OCI-LY7 (cell line): ENCODE measurements around the gene SKIDA1. TPM values are rescaled to one million over a fixed set of nuclear protein-coding genes. Genes with fewer than 3 reads are reported as not detected.
"Not testable (repeated sequence)": the region's sequence is repeated elsewhere in the genome, so short reads cannot be mapped to it uniquely, and the experiment has no call there.

ENCODE experiments used
- BruUV-seq: library from RNA; stranded (reverse); fragments of 400-500 nt; replicated peaks from 2 replicates; lab custom pipeline; 2021; lab: Mats Ljungman, UMichigan
- CTCF ChIA-PET: fragments of 300-600 bp; sonication (Branson Sonifier 250); formaldehyde crosslinking; loops from one replicate; lab custom pipeline; 2022; ENCODE audit warnings: antibody characterized with exemption; ENCODE audit not compliant: unreplicated experiment; lab: Charles Lee
- POLR2A ChIA-PET: fragments of 300-600 bp; sonication (Branson Sonifier 250); formaldehyde crosslinking; loops from one replicate; lab custom pipeline; 2022; ENCODE audit warnings: antibody characterized with exemption; lab: Charles Lee
- DNase-seq: peaks from one replicate; pipeline ENCODE4 v3.0.0-alpha.2; 2015; ENCODE audit warnings: low spot score
- H2AFZ ChIP-seq: fragments of 200-600 bp; sonication (generic), shearing (Covaris generic); 2 replicates; pipeline ENCODE4 v1.6.1; 2014; ENCODE audit warnings: mild to moderate bottlenecking, antibody characterized with exemption, low read length, moderate library complexity
- H3K27ac ChIP-seq: fragments of 200-600 bp; sonication (generic); 2 replicates; pipeline ENCODE4 v1.5.1; 2014; ENCODE audit warnings: mixed run types, low read depth, mild to moderate bottlenecking, moderate library complexity, low read length, inconsistent platforms; ENCODE audit not compliant: poor library complexity, severe bottlenecking
- H3K36me3 ChIP-seq: fragments of 200-600 bp; sonication (generic); 2 replicates; pipeline ENCODE4 v1.6.1; 2014; ENCODE audit warnings: mild to moderate bottlenecking, antibody characterized with exemption, low read length, moderate library complexity, mixed read lengths; ENCODE audit not compliant: insufficient read depth
- H3K4me1 ChIP-seq: fragments of 200-600 bp; sonication (generic); 2 replicates; pipeline ENCODE4 v1.5.1; 2014; ENCODE audit warnings: mild to moderate bottlenecking, low read length; ENCODE audit not compliant: insufficient read depth, poor library complexity, severe bottlenecking
- H3K4me2 ChIP-seq: fragments of 200-600 bp; sonication (generic); 2 replicates; pipeline ENCODE4 v1.6.1; 2014; ENCODE audit warnings: mild to moderate bottlenecking, low read length
- H3K4me3 ChIP-seq: fragments of 200-600 bp; sonication (generic); 2 replicates; pipeline ENCODE4 v1.5.1; 2014; ENCODE audit warnings: mild to moderate bottlenecking, low read depth, low read length; ENCODE audit not compliant: poor library complexity, severe bottlenecking
- H3K79me2 ChIP-seq: fragments of 200-600 bp; sonication (generic); 2 replicates; pipeline ENCODE4 v1.6.1; 2016; ENCODE audit warnings: low read depth, mild to moderate bottlenecking, low read length, moderate library complexity, mixed read lengths; ENCODE audit not compliant: insufficient read depth
- H3K9me2 ChIP-seq: fragments of 200-600 bp; sonication (generic); 2 replicates; pipeline ENCODE4 v1.6.1; 2016; ENCODE audit warnings: mild to moderate bottlenecking, low read length, mixed read lengths; ENCODE audit not compliant: insufficient read depth
- H3K9me3 ChIP-seq: fragments of 200-600 bp; sonication (generic); 2 replicates; pipeline ENCODE4 v1.6.1; 2014; ENCODE audit warnings: mild to moderate bottlenecking, mixed run types, low read length, mixed read lengths
- H4K20me1 ChIP-seq: fragments of 200-600 bp; sonication (generic); 2 replicates; pipeline ENCODE4 v1.6.1; 2014; ENCODE audit warnings: mild to moderate bottlenecking, antibody characterized with exemption, low read length, moderate library complexity, mixed read lengths; ENCODE audit not compliant: insufficient read depth
- EZH2phosphoT487 ChIP-seq: fragments of 200-600 bp; sonication (generic); IDR thresholded peaks from 2 replicates; pipeline ENCODE4 v1.6.1; 2018; ENCODE audit warnings: low read depth, borderline replicate concordance, mild to moderate bottlenecking, mixed run types, antibody characterized with exemption, low read length, moderate library complexity, mixed read lengths
- intact Hi-C: fragments of 100-400 bp; cut with micrococcal nuclease; formaldehyde crosslinking; loops from one replicate; pipeline ENCODE4 v1.10.0; 2022; ENCODE audit not compliant: unreplicated experiment
- total RNA-seq, 2 experiments: library from RNA; depleted of rRNA in 1 of 2; stranded (reverse); fragments of >200 nt in 1 of 2; shearing (Covaris generic) in 1 of 2; gene quantifications; 2 replicates each; pipeline ENCODE4 v1.2.3, GENCODE V29; 2014 to 2022
- TF ChIP-seq, protein P1 (sequence below): fragments of 200-600 bp; sonication (generic); conservative IDR thresholded peaks from 2 replicates; pipeline ENCODE4 v1.5.1; 2014; ENCODE audit warnings: mild to moderate bottlenecking, antibody characterized with exemption, low read length, moderate library complexity, mixed read lengths

SKIDA1 gene
- total RNA-seq, 2 experiments from 2014 or later: not detected

DNA sequence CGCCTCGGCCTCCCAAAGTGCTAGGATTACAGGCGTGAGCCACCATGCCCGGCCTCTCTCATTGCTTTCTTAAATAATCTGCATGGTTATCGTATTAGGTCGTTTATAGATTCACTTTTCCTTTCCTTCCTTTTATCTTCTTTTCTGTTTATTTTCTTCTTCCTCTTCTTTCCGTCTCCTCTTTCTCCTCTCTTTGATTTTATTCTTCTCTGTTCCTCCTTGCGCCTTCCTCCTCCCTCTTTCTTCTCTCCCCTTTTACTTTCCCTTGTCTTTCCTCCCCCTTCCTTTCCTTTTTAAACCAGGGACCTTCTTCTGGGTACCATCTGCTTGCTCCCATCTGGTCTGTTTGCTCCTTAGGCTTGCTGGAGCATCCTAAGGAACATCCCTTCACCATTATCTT lies 27.2 kb upstream of the SKIDA1 start:
- no TSS peak for BruUV-seq
- peaks cover 94% of the 10 kb centered on the region for H3K36me3 ChIP-seq
- H3K4me2 ChIP-seq: no peak overlapping the region
- no peak overlapping the region for H3K4me3 ChIP-seq
- no peaks in the 10 kb centered on the region for H3K9me2 ChIP-seq
- POLR2A ChIA-PET: interaction anchor here (1.0 kb wide), 1 partner anchor 15 kb away, joined by 4 read pairs; no protein-coding TSS in a partner anchor
- intact Hi-C loops: no loop called here
- DNase-seq: no peak
- H4K20me1 ChIP-seq: no peaks in the 10 kb centered on the region
- no peaks in the 10 kb centered on the region for H3K4me1 ChIP-seq
- H3K27ac ChIP-seq: no peak overlapping the region
- H3K9me3 ChIP-seq: no peaks in the 10 kb centered on the region
- H2AFZ ChIP-seq: no peak overlapping the region
- CTCF ChIA-PET: no interaction called here
- TF ChIP-seq, protein P1, sequence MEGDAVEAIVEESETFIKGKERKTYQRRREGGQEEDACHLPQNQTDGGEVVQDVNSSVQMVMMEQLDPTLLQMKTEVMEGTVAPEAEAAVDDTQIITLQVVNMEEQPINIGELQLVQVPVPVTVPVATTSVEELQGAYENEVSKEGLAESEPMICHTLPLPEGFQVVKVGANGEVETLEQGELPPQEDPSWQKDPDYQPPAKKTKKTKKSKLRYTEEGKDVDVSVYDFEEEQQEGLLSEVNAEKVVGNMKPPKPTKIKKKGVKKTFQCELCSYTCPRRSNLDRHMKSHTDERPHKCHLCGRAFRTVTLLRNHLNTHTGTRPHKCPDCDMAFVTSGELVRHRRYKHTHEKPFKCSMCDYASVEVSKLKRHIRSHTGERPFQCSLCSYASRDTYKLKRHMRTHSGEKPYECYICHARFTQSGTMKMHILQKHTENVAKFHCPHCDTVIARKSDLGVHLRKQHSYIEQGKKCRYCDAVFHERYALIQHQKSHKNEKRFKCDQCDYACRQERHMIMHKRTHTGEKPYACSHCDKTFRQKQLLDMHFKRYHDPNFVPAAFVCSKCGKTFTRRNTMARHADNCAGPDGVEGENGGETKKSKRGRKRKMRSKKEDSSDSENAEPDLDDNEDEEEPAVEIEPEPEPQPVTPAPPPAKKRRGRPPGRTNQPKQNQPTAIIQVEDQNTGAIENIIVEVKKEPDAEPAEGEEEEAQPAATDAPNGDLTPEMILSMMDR: no peak
- TF ChIP-seq EZH2phosphoT487: no peak
- peaks cover 24% of the 10 kb centered on the region for H3K79me2 ChIP-seq

DNA sequence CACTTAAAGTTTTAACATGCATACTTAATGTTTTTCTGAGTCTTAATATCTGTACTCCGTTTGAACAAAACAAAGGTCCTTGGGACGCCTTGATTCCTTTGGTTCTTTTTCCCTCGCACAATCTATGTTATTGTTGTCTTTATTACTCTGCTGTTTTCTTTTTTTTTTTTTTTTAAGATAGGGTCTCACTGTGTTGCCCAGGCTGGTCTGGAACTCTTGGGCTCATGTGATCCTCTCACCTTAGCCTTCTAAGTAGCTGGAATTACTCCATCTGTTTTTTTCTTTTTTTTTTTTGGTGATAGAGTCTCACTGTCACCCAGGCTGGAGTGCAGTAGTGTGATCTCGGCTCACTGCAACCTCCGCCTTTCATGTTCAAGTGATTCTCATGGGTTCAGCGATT lies 21.8 kb upstream of the SKIDA1 start:
- H4K20me1 ChIP-seq: no peaks in the 10 kb centered on the region
- H3K4me1 ChIP-seq: no peaks in the 10 kb centered on the region
- H3K4me3 ChIP-seq: no peak overlapping the region
- no TSS peak for BruUV-seq
- POLR2A ChIA-PET: interaction anchor here (0.6 to 1.0 kb wide), 3 partner anchors 10 to 649 kb away, joined by 3 to 4 read pairs (median 4); no protein-coding TSS in a partner anchor
- peaks cover 92% of the 10 kb centered on the region for H3K36me3 ChIP-seq
- H3K4me2 ChIP-seq: no peak overlapping the region
- no peak overlapping the region for H3K27ac ChIP-seq
- intact Hi-C loops: no loop called here
- H3K9me2 ChIP-seq: no peaks in the 10 kb centered on the region
- no peaks in the 10 kb centered on the region for H3K9me3 ChIP-seq
- DNase-seq: no peak
- H2AFZ ChIP-seq: no peak overlapping the region
- CTCF ChIA-PET: no interaction called here
- peaks cover 17% of the 10 kb centered on the region for H3K79me2 ChIP-seq
- TF ChIP-seq, protein P1: no peak
- TF ChIP-seq EZH2phosphoT487: no peak

DNA sequence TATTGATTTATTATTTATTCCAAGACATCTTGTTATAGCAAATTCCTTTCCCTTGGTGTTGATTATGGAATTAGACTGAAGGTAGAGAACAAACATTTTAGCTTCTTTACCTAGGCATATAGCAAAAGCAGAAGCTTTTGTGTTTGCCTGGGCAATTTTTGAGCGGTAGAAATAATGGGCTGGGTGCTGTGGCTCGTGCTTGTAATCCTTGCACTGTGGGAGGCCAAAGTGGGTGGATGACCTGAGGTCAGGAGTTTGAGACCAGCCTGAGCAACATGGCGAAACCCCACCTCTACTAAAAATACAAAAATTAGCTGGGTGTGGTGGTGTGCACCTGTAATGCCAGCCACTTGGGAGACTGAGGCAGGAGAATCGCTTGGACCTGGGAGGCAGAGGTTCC lies 15.2 kb upstream of the SKIDA1 start:
- H3K4me3 ChIP-seq, CTCF ChIA-PET, BruUV-seq, H3K27ac ChIP-seq, H2AFZ ChIP-seq, H3K4me1 ChIP-seq, intact Hi-C loops, H3K9me3 ChIP-seq, H4K20me1 ChIP-seq, H3K4me2 ChIP-seq, H3K9me2 ChIP-seq, DNase-seq: not testable (repeated sequence)
- Histone ChIP-seq H3K36me3 (peaks cover 95% of the 10 kb centered on the region), H3K79me2 (peaks cover 32% of the 10 kb centered on the region)
- POLR2A ChIA-PET: interaction anchor here (0.8 to 1.1 kb wide), 2 partner anchors 18 to 104 kb away, joined by 3 read pairs; no protein-coding TSS in a partner anchor
